Loucy (cell line): ENCODE measurements around the gene ZNF41.
A peak's percentile ranks its signal among the peaks of the same experiment; 100 is the strongest.

ENCODE experiments used
- EZH2phosphoT487 ChIP-seq: fragments of 200-600 bp; IDR thresholded peaks from 2 replicates; pipeline ENCODE4 v1.6.1; 2018; ENCODE audit warnings: antibody characterized with exemption, mild to moderate bottlenecking, moderate library complexity, borderline replicate concordance
- TF ChIP-seq, protein P1 (sequence below): fragments of 200-600 bp; sonication (generic); conservative IDR thresholded peaks from 2 replicates; pipeline ENCODE4 v1.5.1; 2014; ENCODE audit warnings: mild to moderate bottlenecking, antibody characterized with exemption, low read length

DNA sequence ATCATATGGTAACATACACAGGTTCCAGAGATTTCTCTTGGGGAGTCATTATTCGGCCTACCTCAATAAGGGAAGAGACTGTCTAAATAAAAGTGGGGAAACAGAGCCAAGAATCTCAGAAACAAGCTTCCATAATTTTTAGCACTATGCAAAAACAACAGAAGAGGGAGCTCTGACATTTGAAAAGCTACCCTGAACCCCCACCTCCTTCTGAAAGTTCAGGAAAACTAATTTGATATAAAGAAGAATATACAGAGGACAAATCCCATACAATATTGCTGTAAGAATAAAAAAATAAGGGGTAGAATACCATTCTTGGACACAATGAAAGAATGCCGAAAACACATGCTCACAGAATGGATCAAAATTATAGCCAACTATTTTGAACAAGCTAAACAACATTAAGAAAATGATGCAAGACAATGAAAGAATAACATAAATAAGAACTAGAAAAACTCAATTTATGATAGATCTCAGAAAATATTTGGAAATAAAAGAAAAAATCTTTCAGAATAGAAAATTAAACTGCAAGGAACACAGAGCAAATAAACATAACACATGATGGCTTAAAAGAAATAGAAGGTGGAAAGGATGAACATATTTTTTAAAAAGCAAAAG, 14.4 kb upstream of the ZNF41 start:
- TF ChIP-seq, protein P1, sequence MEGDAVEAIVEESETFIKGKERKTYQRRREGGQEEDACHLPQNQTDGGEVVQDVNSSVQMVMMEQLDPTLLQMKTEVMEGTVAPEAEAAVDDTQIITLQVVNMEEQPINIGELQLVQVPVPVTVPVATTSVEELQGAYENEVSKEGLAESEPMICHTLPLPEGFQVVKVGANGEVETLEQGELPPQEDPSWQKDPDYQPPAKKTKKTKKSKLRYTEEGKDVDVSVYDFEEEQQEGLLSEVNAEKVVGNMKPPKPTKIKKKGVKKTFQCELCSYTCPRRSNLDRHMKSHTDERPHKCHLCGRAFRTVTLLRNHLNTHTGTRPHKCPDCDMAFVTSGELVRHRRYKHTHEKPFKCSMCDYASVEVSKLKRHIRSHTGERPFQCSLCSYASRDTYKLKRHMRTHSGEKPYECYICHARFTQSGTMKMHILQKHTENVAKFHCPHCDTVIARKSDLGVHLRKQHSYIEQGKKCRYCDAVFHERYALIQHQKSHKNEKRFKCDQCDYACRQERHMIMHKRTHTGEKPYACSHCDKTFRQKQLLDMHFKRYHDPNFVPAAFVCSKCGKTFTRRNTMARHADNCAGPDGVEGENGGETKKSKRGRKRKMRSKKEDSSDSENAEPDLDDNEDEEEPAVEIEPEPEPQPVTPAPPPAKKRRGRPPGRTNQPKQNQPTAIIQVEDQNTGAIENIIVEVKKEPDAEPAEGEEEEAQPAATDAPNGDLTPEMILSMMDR = peak; percentile 66
- no peak for TF ChIP-seq EZH2phosphoT487
